Neural progenitor cell (in vitro differentiated cells): ENCODE measurements around the gene MARK4. TPM values are rescaled to one million over a fixed set of nuclear protein-coding genes. Genes with fewer than 3 reads are reported as not detected.

Experiments used
- DNase-seq: peaks from one replicate; pipeline ENCODE4 v3.0.0-alpha.2; 2016; ENCODE audit warnings: low spot score
- H2AFZ ChIP-seq: fragments of 200-600 bp; sonication (generic); replicated peaks from 2 replicates; pipeline ENCODE4 v1.6.1; 2016; ENCODE audit warnings: antibody characterized with exemption
- H3F3A ChIP-seq: fragments of 200-600 bp; sonication (generic); 2 replicates; pipeline ENCODE4 v1.6.1; 2016; ENCODE audit warnings: antibody characterized with exemption, low read depth
- H3K27ac ChIP-seq: fragments of 200-600 bp; sonication (generic); 2 replicates; pipeline ENCODE4 v1.5.1; 2016; ENCODE audit warnings: mild to moderate bottlenecking
- H3K27me3 ChIP-seq: fragments of 200-600 bp; sonication (generic); 2 replicates; pipeline ENCODE4 v1.6.1; 2016; ENCODE audit warnings: mild to moderate bottlenecking, moderate library complexity
- H3K36me3 ChIP-seq: fragments of 200-600 bp; sonication (generic); 2 replicates; pipeline ENCODE4 v1.5.1; 2016
- H3K4me1 ChIP-seq: fragments of 200-600 bp; sonication (generic); 2 replicates; pipeline ENCODE4 v1.6.1; 2016; ENCODE audit warnings: mixed run types
- H3K4me2 ChIP-seq: fragments of 200-600 bp; sonication (generic); 2 replicates; pipeline ENCODE4 v1.6.1; 2016
- H3K4me3 ChIP-seq: fragments of 200-600 bp; sonication (generic); 2 replicates; pipeline ENCODE4 v1.5.1; 2016
- H3K79me2 ChIP-seq: fragments of 200-600 bp; sonication (generic); 2 replicates; pipeline ENCODE4 v1.6.1; 2016; ENCODE audit warnings: low read depth
- H3K9ac ChIP-seq: fragments of 200-600 bp; sonication (generic); 2 replicates; pipeline ENCODE4 v1.6.1; 2016
- H3K9me3 ChIP-seq: fragments of 200-600 bp; sonication (generic); 2 replicates; pipeline ENCODE4 v1.5.1; 2016; ENCODE audit warnings: low read depth
- H4K20me1 ChIP-seq: fragments of 200-600 bp; sonication (generic); 2 replicates; pipeline ENCODE4 v1.6.1; 2016; ENCODE audit warnings: low read depth
- H3K27ac Mint-ChIP-seq: 3 replicates; pipeline ENCODE4 v1.8.0; 2021; ENCODE audit warnings: mixed read lengths
- H3K27me3 Mint-ChIP-seq: 2 replicates; pipeline ENCODE4 v1.8.0; 2022; ENCODE audit warnings: low read depth, mild to moderate bottlenecking, inconsistent platforms, moderate library complexity, mixed read lengths; ENCODE audit not compliant: insufficient read depth
- H3K36me3 Mint-ChIP-seq: 3 replicates; pipeline ENCODE4 v1.8.0; 2021; ENCODE audit warnings: mixed read lengths
- H3K4me1 Mint-ChIP-seq: 3 replicates; pipeline ENCODE4 v1.8.0; 2021; ENCODE audit warnings: mixed read lengths
- H3K4me3 Mint-ChIP-seq: 3 replicates; pipeline ENCODE4 v1.8.0; 2021; ENCODE audit warnings: mild to moderate bottlenecking, moderate library complexity, mixed read lengths
- H3K9me3 Mint-ChIP-seq: 3 replicates; pipeline ENCODE4 v1.8.0; 2020; ENCODE audit warnings: mixed read lengths
- EZH2 ChIP-seq: fragments of 200-600 bp; sonication (generic); IDR thresholded peaks from 2 replicates; pipeline ENCODE4 v1.6.1; 2017; ENCODE audit warnings: antibody characterized with exemption, mild to moderate bottlenecking, moderate library complexity
- EZH2phosphoT487 ChIP-seq: fragments of 200-600 bp; sonication (generic); IDR thresholded peaks from 2 replicates; pipeline ENCODE4 v1.6.1; 2017; ENCODE audit warnings: antibody characterized with exemption
- total RNA-seq: library from RNA; depleted of rRNA; stranded (reverse); fragments of >200 nt; gene quantifications from 2 replicates; pipeline ENCODE4 v1.2.3, GENCODE V29; 2015; ENCODE audit warnings: low replicate concordance
- TF ChIP-seq, protein P1 (sequence below): fragments of 200-600 bp; sonication (generic); IDR thresholded peaks from 2 replicates; pipeline ENCODE4 v1.5.1; 2017; ENCODE audit warnings: antibody characterized with exemption, mild to moderate bottlenecking

Gene MARK4
- total RNA-seq, 1 donor from 2014 or later = 22.8 TPM

- Histone ChIP-seq H3K9ac (no peak overlapping the region), H4K20me1 (peaks cover 7% of the 10 kb centered on the region), H3K79me2 (no peaks in the 10 kb centered on the region), H3K4me1 (no peaks in the 10 kb centered on the region), H3F3A (no peaks in the 10 kb centered on the region), H3K4me3 (no peak overlapping the region), H3K4me2 (no peak overlapping the region), H3K36me3 (no peaks in the 10 kb centered on the region), H3K27ac (no peak overlapping the region), H3K9me3 (no peaks in the 10 kb centered on the region), H2AFZ (no peak overlapping the region), H3K27me3 (peaks cover 12% of the 10 kb centered on the region)
- peaks cover 12% of the 10 kb centered on the region for H3K36me3 Mint-ChIP-seq
- DNase-seq = no peak
- TF ChIP-seq EZH2phosphoT487 (no peak), EZH2 (no peak)
- TF ChIP-seq, protein P1, sequence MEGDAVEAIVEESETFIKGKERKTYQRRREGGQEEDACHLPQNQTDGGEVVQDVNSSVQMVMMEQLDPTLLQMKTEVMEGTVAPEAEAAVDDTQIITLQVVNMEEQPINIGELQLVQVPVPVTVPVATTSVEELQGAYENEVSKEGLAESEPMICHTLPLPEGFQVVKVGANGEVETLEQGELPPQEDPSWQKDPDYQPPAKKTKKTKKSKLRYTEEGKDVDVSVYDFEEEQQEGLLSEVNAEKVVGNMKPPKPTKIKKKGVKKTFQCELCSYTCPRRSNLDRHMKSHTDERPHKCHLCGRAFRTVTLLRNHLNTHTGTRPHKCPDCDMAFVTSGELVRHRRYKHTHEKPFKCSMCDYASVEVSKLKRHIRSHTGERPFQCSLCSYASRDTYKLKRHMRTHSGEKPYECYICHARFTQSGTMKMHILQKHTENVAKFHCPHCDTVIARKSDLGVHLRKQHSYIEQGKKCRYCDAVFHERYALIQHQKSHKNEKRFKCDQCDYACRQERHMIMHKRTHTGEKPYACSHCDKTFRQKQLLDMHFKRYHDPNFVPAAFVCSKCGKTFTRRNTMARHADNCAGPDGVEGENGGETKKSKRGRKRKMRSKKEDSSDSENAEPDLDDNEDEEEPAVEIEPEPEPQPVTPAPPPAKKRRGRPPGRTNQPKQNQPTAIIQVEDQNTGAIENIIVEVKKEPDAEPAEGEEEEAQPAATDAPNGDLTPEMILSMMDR = no peak
- no peak overlapping the region for H3K4me3 Mint-ChIP-seq
- peaks cover 4% of the 10 kb centered on the region for H3K4me1 Mint-ChIP-seq
- H3K27ac Mint-ChIP-seq = no peak overlapping the region
- no peaks in the 10 kb centered on the region for H3K9me3 Mint-ChIP-seq
- peaks cover 10% of the 10 kb centered on the region for H3K27me3 Mint-ChIP-seq
These were observed 98.4 kb downstream of the MARK4 start for GRCh38 chr19:45349430-45349941.

DNA sequence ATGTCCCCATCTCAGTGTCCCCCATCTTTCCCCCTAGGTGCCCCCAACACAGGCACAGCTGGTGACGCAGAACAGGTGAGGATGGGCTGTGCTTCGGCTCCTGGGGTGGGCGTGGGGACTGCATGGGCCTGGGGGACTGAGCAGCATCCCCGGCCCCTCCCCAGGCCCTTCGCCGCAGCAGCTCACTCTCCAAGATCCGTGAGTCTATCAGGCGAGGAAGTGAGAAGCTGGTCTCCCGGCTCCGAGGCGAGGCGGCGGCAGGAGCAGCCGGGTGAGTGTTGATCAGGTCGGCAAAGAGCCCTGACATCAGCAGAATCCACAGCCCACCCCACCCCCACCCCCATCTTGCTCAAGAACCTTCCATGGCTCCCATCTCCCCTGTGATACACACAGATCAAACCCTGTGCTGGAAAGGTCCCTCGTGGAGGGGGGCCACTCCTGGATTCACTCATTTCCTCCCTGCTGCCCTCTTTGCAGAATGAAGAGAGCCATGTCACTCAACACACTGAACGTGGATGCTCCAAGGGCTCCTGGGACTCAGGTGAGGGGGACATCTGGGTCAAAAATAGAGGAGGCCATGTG lies 99.5 kb downstream of the MARK4 start:
- H3K4me1 Mint-ChIP-seq = peaks cover 4% of the 10 kb centered on the region
- H3F3A ChIP-seq = no peaks in the 10 kb centered on the region
- H3K9ac ChIP-seq = no peak overlapping the region
- no peak overlapping the region for H3K27ac Mint-ChIP-seq
- H3K36me3 ChIP-seq = no peaks in the 10 kb centered on the region
- TF ChIP-seq EZH2 (no peak), EZH2phosphoT487 (no peak)
- TF ChIP-seq, protein P1 = no peak
- no peaks in the 10 kb centered on the region for H3K9me3 Mint-ChIP-seq
- DNase-seq = no peak
- no peak overlapping the region for H3K4me3 Mint-ChIP-seq
- no peak overlapping the region for H2AFZ ChIP-seq
- H3K27me3 Mint-ChIP-seq = peaks cover 8% of the 10 kb centered on the region
- no peaks in the 10 kb centered on the region for H3K4me1 ChIP-seq
- H3K4me3 ChIP-seq = no peak overlapping the region
- H3K4me2 ChIP-seq = no peak overlapping the region
- peaks cover 15% of the 10 kb centered on the region for H3K36me3 Mint-ChIP-seq
- H3K9me3 ChIP-seq = no peaks in the 10 kb centered on the region
- H3K27me3 ChIP-seq = peaks cover 12% of the 10 kb centered on the region
- no peak overlapping the region for H3K27ac ChIP-seq
- peaks cover 7% of the 10 kb centered on the region for H4K20me1 ChIP-seq
- H3K79me2 ChIP-seq = no peaks in the 10 kb centered on the region

- Mint-ChIP-seq H3K9me3 (no peaks in the 10 kb centered on the region), H3K27ac (no peak overlapping the region), H3K4me3 (no peak overlapping the region)
These were observed 100.4 kb downstream of the MARK4 start for GRCh38 chr19:45351401-45351952.

More at GRCh38 chr19:45351401-45351952, 100.4 kb downstream of the MARK4 start:
- DNase-seq = no peak
- Histone ChIP-seq H3K27me3 (peaks cover 6% of the 10 kb centered on the region), H3K9ac (no peak overlapping the region), H3K4me3 (no peak overlapping the region), H3K79me2 (no peaks in the 10 kb centered on the region), H3K36me3 (no peaks in the 10 kb centered on the region), H3K9me3 (no peaks in the 10 kb centered on the region), H3F3A (no peaks in the 10 kb centered on the region), H4K20me1 (peaks cover 13% of the 10 kb centered on the region), H3K27ac (no peak overlapping the region), H3K4me2 (no peak overlapping the region), H2AFZ (no peak overlapping the region), H3K4me1 (no peaks in the 10 kb centered on the region)
- Mint-ChIP-seq H3K27me3 (peaks cover 6% of the 10 kb centered on the region), H3K36me3 (peaks cover 23% of the 10 kb centered on the region), H3K4me1 (peaks cover 4% of the 10 kb centered on the region)
- TF ChIP-seq EZH2phosphoT487 (no peak), EZH2 (no peak)
- TF ChIP-seq, protein P1 = no peak
